NCI-H2171 (cell line): ENCODE measurements around the gene METTL26.

ENCODE experiments used
- DNase-seq: peaks from one replicate; lab custom pipeline; 2025; lab: John Stamatoyannopoulos, UW

The METTL26 gene

DNA sequence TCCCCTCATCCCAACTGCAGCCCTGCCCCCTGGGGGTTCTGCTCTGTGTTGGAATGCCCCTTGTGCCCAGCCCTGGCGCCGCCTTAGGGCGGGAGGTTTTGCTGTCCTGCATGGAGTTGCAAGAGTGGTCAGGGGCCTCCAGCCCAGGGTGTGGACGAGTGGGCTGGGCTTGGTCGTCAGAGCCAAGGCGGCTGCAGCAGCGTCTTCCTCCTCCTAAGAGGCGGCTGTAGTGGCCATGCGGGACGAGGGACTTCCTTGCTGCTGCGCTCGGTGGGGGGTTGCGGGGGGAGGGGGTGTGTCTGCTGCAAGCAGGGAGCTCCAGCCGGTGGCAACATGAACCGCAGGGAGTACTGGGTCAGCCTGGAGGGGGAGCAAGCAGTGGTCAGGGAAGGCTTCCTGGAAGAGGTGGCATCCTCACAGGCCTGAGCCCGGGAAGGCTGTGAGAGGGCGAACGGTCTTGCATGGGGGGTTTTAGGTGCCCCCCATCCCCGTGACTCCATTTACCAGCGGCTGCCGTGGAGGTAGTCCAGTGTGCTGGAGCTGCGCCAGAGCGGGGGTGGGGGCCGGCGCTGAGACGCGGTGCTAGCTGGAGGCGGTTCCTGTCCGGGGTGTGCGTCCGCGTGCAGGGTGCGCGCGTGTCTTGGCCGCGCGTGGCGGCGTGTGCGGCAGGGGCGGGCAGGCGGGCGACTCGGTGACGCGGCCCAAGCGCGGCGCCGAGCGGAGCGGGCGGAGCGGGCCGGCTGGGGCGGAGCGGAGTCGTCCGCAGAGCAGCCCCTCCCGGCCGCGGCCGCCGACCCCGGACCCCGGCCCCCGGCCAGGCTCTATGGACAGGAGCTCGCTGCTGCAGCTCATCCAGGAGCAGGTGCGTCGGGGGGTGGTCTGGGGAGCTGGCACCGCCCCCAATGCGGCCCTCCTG is 39.1 kb upstream of the METTL26 start, which contains the start of gene RHBDL1:
RHBDL1 (plus strand) TSS at position 704 of the 916 bp plus-strand sequence; CDS start at position 824, 120 bp downstream.
- no peak for DNase-seq

GRCh38 chr16:674214-674881 is 38.2 kb upstream of the METTL26 start:
- DNase-seq: no peak

- DNase-seq: no peak
Measured at GRCh38 chr16:673399-673991, 37.4 kb upstream of the METTL26 start.

DNA sequence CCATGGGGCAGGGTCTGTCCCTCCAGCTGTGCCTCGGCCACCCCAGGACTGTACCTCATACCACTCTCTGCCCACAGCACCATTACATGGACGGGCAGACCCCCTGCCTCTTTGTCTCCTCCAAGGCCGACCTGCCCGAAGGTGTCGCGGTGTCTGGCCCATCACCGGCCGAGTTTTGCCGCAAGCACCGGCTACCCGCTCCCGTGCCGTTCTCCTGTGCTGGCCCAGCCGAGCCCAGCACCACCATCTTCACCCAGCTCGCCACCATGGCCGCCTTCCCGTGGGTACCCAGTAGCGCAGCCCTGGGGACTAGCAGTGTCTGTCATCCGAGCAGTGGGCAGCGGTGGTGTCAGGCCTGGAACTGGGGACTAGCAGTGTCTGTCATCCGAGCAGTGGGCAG is 36.7 kb upstream of the METTL26 start:
- DNase-seq: no peak

DNA sequence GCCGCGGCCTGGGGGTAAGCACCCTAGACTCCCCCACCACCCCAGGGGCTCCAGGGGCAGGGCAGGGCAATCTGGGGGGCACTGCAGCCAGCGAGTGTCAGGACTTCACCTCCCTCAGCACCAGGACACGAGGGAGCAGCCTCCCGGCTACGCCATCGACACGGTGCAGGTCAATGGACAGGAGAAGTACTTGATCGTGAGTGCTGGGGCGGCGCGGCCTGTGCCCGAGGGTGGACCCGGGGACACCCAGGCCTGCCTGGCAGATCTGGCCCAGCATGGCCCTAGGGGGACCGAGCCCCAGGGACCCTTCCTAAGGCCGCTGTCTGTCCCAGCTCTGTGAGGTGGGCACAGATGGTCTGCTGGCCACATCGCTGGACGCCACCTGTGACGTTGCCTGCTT is 36.3 kb upstream of the METTL26 start:
- no peak for DNase-seq

- peak; percentile 67 for DNase-seq
Measured at GRCh38 chr16:671353-672131, 35.4 kb upstream of the METTL26 start.

GRCh38 chr16:670485-671352 is 34.6 kb upstream of the METTL26 start:
- DNase-seq: no peak

DNA sequence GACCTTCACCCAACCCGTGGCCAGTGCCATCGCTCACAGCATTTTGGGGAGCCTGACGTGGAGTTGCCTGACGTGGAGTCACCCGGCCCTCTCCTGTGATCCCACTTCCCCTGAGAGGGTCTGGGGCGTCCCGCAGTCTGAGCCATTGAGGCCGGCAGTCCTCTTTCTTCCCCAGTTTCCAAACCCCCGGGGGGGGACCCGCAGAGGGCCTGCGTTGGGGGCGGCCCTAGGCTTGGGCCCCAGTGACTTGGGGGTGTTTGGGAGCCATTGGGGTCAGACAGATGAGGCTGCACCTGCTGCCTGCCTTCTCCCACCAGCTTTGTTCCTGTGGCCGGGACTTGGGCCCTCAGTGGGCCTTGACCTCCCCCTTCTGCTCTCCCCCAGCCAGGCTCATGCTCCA is 33.6 kb upstream of the METTL26 start:
- no peak for DNase-seq

- DNase-seq: no peak
Measured at GRCh38 chr16:668519-669171, 32.5 kb upstream of the METTL26 start.

DNA sequence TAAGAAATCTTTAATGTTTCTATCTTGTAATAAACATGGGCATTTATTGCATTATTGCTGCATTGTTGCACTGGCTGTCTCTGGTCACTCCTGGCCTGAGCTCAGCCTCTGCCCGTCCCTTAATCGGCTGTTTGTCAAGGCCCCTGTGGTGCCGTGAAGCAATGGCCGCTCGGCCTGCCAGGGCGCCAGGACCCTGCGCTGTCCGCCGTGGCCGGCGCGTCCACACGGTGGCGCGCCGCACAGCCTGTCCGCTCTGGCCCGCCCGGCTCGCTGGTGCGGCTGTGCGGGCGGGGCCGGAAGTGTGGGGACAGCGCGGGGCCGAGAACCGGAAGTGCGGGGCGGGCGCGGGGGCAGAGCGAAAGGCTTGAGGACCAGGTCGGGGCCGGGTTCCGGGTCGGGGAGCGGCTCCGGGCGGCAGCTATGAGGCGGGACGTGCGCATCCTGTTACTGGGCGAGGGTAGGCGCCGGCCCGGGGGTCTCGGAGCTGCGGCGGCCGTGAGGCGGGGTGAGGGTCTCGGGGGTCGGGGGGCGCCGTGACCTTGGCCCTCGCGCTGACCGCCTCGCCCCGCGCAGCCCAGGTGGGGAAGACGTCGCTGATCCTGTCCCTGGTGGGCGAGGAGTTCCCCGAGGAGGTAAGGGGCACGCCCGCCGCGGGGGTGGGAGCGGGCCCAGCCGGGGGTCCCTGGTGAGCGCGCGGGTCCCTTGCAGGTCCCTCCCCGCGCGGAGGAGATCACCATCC is 31.8 kb upstream of the METTL26 start, which contains the start of gene RHOT2:
RHOT2 (plus strand) TSS at position 353 of the 739 bp plus-strand sequence; CDS start at position 421, 68 bp downstream.
- peak; percentile 90 for DNase-seq

DNA sequence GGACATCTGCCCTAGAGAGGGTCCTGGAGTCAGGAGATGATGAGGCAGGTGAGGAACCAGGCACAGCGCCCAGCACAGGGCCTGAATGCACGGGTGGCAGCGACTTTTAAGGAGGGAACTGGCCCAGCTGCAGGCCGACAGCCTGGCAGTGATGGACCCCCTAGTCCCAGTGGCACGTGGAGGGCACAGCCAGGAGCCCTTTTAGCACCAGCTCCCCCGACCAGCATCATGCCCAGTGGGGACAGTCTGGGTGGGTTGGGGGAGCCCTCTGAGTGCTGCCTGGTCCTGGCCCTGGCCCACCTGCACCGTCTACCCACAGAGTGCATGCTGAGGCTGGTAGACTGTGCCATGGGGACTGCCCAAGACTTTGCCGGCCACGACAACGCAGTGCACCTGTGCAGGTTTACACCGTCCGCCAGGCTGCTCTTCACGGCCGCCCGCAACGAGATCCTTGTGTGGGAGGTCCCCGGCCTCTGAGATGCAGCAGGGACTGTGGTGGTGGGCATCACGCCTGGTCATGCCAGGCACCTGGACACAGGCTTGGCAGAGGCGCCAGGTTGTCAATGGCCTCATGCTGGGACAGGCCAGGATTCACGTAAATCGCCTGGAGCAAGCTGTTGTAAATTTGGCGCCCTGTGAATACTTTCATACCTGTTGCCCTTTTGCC is 31.1 kb upstream of the METTL26 start:
- no peak for DNase-seq

- DNase-seq: no peak
Measured at GRCh38 chr16:666572-666971, 30.5 kb upstream of the METTL26 start.

GRCh38 chr16:662597-662996 is 26.5 kb upstream of the METTL26 start:
- no peak for DNase-seq

DNA sequence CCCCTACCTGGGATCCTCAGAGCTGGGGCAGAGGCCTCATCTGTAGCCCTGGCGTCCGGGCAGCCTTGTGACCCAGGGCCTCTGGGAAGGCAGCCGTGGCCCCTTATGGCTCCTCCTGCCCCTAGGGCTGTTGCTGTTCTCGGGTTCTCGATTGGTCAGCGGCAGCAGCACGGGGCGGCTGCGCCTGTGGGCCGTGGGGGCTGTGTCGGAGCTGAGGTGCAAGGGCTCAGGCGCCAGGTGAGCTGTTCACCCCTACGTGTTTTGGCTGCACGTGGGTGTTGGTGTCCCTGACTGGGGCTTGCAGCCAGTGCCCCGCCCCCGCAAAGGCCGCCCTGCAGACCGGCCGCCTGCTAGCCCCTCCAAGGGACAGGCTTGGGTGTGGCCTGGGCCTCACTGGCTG is 26.0 kb upstream of the METTL26 start:
- no peak for DNase-seq

DNA sequence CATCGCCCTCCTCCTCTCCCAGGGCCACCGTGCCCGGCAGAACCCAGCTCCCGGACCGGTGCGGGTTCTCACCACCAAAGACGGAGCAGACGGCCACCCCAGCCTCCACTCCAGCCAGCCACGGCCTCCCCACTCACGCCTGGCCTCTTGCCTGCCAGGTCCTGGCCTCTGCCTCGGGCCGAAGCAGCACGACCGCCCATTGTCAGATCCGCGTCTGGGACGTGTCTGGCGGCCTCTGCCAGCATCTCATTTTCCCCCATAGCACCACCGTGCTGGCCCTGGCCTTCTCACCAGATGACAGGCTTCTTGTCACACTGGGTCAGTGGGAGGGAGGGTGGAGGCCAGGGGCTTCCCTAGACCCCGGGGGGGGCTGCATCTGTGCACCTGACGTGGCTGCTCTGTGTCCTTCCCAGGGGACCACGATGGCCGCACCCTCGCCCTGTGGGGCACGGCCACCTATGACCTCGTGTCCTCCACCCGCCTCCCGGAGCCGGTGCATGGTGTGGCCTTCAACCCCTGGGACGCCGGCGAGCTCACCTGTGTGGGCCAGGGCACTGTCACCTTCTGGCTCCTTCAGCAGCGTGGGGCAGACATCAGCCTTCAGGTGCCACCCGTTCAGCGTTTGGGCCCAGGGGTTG is 25.2 kb upstream of the METTL26 start:
- DNase-seq: no peak

- no peak for DNase-seq
Measured at GRCh38 chr16:660459-661183, 24.5 kb upstream of the METTL26 start.

GRCh38 chr16:660132-660458 is 24.0 kb upstream of the METTL26 start:
- no peak for DNase-seq

DNA sequence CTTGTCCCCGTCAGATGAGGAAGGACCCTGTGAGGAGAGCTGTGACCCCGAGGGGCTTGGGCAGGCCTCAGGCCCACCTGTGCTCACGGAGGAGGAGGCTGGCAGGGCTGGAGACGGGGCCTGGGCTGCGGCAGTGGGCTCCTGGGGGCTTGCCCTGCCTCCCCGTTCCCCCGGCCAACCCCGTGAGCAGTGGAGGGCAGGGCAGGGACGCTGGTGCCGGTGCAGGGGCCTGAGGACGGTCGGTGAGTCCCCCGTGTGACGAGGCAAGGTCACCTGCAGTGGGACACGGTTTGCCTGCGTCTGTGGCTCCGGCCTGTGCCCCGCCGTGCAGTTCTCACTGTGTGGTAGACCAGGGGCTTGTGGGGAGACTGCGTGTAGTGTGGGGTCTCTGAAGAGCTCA is 23.5 kb upstream of the METTL26 start:
- DNase-seq: no peak
